Gastroesophageal sphincter (tissue), 3 donors: ENCODE results near the gene EIF3D.

Source experiments
- EP300 ChIP-seq: sonication (generic); formaldehyde crosslinking; IDR thresholded peaks from one replicate; pipeline ENCODE4 v1.6.1; 2017; ENCODE audit warnings: antibody characterized with exemption, mild to moderate bottlenecking
- POLR2A ChIP-seq, 2 donors: fragments of 450-650 bp; IDR thresholded peaks; one replicate each; pipeline ENCODE4 v1.6.1; 2017; ENCODE audit warnings: antibody characterized with exemption in 2 of 2, mild to moderate bottlenecking in 2 of 2, moderate library complexity in 1 of 2
- TF ChIP-seq, protein P1 (sequence below), 4 experiments: fragments of 200-600 bp in 2 of 4; fragments of 450-650 bp in 2 of 4; sonication (generic) in 1 of 4; IDR thresholded peaks; one replicate each; pipeline ENCODE4 v1.5.1; 2017 to 2019; ENCODE audit warnings: antibody characterized with exemption in 4 of 4, mild to moderate bottlenecking in 2 of 4, moderate library complexity in 2 of 4

DNA sequence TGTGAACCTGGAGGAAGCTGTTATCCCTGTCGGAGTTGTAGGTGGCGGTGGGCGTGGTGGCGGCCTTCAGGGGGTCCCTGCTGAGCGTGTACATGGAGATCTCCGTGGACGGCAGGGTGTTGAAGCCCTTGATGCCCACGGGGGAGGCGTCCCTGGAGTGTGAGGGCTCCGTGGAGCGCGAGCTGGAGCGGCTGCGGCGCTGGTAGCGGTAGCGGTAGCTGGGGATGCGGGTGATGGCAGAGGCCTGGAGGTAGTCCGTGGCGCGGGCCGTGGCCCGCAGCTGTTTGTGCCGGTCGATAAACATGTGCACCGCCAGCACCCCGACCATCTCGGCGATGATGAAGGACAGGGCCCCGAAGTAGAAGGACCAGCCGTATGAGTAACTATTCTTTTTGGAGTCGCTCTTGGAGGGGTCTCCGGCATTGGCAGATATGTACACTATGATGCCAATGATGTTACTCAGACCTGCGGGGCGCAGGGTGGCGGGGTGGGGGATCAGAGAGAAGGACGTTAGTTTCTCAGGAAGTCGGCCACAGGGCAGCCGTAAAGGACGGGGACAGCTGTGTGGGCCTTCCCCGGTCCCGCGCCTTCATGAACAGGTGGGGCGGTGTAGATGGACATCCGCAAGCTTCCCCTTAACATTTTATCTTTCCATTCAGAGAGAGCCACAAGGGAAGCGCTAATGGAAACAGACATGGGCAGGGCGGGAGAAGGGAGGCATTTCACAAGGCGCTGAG is 35.6 kb upstream of the EIF3D start:
- TF ChIP-seq, protein P1, sequence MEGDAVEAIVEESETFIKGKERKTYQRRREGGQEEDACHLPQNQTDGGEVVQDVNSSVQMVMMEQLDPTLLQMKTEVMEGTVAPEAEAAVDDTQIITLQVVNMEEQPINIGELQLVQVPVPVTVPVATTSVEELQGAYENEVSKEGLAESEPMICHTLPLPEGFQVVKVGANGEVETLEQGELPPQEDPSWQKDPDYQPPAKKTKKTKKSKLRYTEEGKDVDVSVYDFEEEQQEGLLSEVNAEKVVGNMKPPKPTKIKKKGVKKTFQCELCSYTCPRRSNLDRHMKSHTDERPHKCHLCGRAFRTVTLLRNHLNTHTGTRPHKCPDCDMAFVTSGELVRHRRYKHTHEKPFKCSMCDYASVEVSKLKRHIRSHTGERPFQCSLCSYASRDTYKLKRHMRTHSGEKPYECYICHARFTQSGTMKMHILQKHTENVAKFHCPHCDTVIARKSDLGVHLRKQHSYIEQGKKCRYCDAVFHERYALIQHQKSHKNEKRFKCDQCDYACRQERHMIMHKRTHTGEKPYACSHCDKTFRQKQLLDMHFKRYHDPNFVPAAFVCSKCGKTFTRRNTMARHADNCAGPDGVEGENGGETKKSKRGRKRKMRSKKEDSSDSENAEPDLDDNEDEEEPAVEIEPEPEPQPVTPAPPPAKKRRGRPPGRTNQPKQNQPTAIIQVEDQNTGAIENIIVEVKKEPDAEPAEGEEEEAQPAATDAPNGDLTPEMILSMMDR (IDR thresholded peaks at IDR 0.05) = no peak
- no peak for TF ChIP-seq POLR2A (IDR thresholded peaks at IDR 0.05)
- no peak for TF ChIP-seq EP300
